Gastroesophageal sphincter (tissue), 2 donors: Measurements from ENCODE around the gene TBC1D9.

Source experiments
- EP300 ChIP-seq: sonication (generic); formaldehyde crosslinking; IDR thresholded peaks from one replicate; pipeline ENCODE4 v1.6.1; 2017; ENCODE audit warnings: antibody characterized with exemption, mild to moderate bottlenecking
- POLR2AphosphoS5 ChIP-seq: sonication (generic); formaldehyde crosslinking; IDR thresholded peaks from one replicate; pipeline ENCODE4 v1.6.1; 2017; ENCODE audit warnings: antibody characterized with exemption

GRCh38 chr4:140743194-140743931 lies 12.8 kb downstream of the TBC1D9 start:
- no peak for TF ChIP-seq POLR2AphosphoS5
- no peak for TF ChIP-seq EP300
